ENCODE data around the gene TOMM22.

- TF ChIP-seq JUN (CRISPR knock-in tag; IDR thresholded peaks at IDR 0.05) (no peak), CTCF (IDR thresholded peaks at IDR 0.05) (no peak)
- TF ChIP-seq, protein P1, sequence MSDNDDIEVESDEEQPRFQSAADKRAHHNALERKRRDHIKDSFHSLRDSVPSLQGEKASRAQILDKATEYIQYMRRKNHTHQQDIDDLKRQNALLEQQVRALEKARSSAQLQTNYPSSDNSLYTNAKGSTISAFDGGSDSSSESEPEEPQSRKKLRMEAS (CRISPR knock-in tag; IDR thresholded peaks at IDR 0.05) = no peak
Measured at GRCh38 chr22:38717244-38717643, 35.5 kb downstream of the TOMM22 start.

Measured in WTC11 (cell line).